ENCODE results near the gene PTPN7. TPM values are rescaled to one million over a fixed set of nuclear protein-coding genes. Genes with fewer than 3 reads are reported as not detected.
"Not testable (repeated sequence)": the region's sequence is repeated elsewhere in the genome, so short reads cannot be mapped to it uniquely, and the experiment has no call there.

PTPN7 gene
- total RNA-seq, 2 donors from 2014 or later = 1.8 to 4.7 TPM

DNA sequence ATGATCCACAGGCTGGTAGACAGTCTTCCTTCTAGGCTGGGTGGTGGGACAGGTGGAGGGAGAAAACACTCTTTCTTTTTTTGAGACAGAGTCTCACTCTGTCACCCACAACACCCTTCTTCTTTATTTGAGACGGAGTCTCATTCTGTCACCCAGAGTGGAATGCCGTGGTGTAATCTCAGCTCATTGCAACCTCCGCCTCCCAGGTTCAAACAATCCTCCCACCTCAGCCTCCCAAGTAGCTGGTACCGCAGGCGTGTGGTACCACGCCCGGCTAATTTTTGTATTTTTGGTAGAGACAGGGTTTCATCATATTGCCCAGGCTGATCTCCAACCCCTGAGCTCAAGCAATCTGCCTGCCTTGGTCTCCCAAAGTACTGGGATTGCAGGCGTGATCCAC, 34.8 kb downstream of the PTPN7 start:
- intact Hi-C loops (cut with DNase I, micrococcal nuclease) = no loop called here
- ATAC-seq (no peak), DNase-seq (no peak)

DNA sequence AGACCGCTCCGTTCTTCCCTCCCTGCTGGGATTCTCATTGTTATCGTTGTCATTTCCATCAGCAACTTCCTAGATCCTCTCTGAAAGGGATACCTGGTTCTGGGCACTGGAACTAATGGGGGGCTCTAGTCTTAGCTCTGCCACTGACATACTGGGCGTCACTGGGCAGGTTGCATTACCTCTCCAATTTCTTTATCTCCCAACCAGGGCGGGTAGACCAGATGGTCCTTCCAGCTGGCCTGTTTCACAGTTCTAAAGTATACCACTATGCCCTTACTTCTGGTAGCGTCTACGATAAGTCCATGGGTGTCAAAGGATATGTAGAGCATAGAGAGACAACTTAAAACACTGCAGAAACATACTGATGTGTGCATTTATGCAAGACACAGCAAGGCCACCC, 36.3 kb downstream of the PTPN7 start:
- DNase-seq (no peak), ATAC-seq (no peak)
- intact Hi-C loops (cut with DNase I, micrococcal nuclease) = no loop called here

DNA sequence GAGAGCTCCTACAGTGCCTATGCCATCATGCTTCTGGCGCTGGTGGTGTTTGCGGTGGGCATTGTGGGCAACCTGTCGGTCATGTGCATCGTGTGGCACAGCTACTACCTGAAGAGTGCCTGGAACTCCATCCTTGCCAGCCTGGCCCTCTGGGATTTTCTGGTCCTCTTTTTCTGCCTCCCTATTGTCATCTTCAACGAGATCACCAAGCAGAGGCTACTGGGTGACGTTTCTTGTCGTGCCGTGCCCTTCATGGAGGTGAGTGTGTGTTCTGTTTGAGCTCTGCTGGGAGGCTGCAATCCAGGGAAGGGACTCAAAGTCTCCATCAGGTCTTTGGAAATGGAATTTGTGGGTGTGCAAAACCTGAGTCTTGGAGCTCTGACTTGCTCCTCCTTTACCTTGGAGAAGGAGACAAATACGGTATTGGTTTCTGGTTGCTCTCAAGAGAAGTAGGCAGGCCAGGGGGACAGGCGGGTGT, 37.0 kb downstream of the PTPN7 start:
- intact Hi-C loops (cut with DNase I, micrococcal nuclease) = no loop called here
- ATAC-seq = no peak

DNA sequence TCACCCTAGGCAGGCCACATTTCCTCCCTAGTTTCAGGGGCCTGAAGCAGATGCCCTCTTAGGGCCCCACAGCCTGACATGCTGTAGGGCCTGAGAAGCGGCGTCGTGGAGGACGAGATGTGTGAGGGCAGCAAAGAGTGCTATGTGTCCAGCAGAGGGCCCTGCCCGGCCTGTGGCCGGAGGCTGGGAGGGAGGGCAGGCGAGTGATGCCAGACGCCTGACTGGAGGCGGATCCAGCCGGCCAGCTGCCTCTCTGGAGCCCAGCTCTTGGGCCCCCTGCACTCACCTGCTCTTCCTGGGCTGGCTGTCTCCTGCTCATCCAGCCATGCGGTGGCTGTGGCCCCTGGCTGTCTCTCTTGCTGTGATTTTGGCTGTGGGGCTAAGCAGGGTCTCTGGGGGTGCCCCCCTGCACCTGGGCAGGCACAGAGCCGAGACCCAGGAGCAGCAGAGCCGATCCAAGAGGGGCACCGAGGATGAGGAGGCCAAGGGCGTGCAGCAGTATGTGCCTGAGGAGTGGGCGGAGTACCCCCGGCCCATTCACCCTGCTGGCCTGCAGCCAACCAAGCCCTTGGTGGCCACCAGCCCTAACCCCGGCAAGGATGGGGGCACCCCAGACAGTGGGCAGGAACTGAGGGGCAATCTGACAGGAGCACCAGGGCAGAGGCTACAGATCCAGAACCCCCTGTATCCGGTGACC, 37.6 kb downstream of the PTPN7 start, which contains the start of gene GPR37L1:
Gene GPR37L1, plus strand, starts transcription at position 279 of the 697 bp plus-strand sequence. Its CDS starts 47 bp downstream, at position 326.
- intact Hi-C loops (cut with DNase I, micrococcal nuclease) = no loop called here
- DNase-seq (no peak), ATAC-seq (no peak)

More for the DNA sequence above, 37.0 kb downstream of the PTPN7 start:
- DNase-seq = no peak

DNA sequence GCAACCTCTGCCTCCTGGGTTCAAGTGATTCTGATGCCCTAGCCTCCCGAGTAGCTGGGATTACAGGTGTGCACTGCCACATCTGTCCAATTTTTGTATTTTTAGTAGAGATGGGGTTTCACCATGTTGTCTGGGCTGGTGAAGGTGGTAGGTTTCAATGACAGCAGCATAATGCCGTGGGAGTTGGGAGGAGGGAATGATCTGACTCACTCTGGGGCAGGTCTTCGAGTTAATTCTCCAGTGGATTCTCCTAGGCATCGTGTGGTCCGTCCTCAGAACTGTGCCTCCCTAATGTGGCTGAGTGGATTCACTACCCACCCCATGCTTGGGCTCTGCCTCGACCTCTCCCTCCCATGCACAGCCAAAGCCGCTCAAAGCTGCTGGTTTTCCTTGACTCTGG, 39.4 kb downstream of the PTPN7 start:
- ATAC-seq (no peak), DNase-seq (no peak)
- intact Hi-C loops (cut with DNase I, micrococcal nuclease) = no loop called here

DNA sequence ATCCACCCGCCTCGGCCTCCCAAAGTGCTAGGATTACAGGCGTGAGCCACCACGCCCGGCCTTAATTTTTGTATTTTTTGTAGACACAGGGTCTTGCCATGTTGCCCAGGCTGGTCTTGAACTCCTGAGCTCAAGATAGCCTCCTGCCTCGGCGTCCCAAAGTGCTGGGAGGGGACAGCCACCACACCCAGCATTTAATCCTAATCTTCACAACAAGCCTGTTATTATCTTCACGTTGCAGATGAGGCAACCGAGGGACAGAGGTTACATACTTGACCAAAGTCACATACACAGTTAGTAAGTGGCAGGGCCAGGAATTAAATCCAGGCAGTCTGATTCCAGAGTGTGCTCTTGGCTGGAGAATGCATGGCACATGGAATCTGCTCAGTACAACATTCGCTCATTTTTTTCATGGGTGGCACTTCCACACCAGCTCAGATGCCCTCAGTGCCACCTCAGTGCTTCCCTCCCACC, 42.5 kb downstream of the PTPN7 start:
- intact Hi-C loops (cut with DNase I, micrococcal nuclease) = loop anchor here in 1 of 2 donors (5.0 kb wide), 1 partner anchor 106 kb away; the partner anchor contains the start of gene ELF3
- ATAC-seq (peak; percentile 52), DNase-seq (peak in 1 of 2 donors; percentile 37)

DNA sequence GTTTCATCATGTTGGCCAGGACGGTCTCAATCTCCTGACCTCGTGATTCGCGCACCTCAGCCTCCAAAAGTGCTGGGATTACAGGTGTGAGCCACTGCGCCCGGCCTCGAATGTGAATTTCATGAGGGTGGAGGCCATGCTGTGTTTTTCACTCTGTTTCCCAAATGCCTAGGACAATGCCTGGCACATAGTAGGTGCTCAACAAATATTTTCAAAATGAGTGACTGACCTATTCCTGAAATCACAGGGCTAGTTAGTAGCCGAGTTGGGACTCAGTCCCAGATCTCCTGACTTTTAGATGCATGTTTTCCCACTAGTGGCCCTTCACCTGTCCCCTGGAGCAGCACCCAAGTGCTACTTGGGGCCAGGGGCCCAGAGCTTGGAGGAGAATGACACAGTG, 44.1 kb downstream of the PTPN7 start:
- ATAC-seq (no peak), DNase-seq (no peak)
- intact Hi-C loops (cut with DNase I, micrococcal nuclease) = loop anchor here in 1 of 2 donors (5.0 kb wide), 1 partner anchor 104 kb away; the partner anchor contains the start of gene ELF3

DNA sequence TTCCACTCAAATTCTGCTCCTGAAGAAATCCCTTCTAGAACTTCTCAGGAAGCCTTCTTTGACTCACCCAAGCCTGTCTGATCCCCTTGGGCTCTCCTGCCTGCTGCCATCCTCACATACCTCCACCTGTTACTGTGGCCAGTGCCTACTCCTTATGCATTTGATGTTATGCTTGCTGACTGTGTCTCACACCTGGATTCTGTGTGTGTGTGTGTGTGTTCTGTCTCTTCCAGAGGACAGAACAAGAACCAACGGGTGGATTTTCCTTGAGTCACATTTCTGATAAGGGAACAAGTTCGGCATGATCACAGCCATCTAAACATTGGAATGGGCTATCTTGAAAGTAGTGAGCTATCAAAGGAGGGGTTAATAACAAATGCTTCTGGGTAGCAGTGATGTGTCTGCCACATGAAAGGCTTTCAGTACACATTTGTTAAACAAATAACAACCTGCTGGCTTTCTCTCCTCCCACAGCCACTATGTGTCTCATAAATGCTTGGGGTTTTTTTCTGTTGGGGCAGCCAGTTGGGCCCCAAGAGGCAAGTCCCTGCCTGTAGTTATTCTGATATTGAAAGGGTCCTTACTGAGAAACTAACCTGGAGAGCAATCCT, 46.6 kb downstream of the PTPN7 start:
- DNase-seq (no peak), ATAC-seq (peak; percentile 13)
- intact Hi-C loops (cut with DNase I, micrococcal nuclease) = no loop called here

DNA sequence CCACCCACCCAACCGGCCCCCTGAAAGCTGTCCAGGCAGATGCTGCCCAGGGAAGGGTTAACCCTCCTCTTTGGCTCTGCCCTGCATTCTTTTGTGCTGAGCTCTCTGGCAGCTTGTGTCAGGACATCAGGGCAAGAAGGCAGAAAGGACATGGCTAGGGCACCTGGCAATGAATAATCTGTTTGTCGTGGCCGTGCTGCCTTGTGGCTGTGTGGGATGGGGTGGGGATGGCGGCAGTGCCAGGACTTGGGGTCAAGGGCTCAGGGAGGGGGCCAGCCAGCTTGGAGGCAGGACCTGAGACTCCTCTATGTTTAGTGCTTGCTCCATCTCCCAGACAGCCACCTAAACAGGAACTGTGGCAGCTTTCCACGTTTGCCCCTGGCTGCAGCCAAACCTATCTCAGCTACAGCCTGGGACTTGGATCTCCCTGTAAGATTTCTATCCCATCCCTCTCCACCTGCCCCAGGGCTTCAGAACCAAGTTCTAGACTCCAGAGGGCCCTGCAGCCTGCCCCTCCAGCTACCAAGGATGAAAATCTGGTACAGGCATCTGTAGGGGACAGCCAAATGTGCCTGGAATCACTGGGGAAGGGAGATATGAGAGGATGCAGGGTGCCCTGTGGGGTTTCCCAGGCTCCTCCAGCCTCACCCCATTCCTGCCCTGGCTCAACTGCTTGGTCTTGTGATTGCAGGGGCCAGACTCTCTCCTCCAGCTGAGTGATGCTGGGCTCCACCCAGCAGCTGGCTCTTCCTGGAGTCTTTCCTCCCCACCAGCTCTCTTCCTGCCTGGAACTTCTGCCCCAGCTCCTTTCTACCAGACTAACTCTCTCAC, 47.3 kb downstream of the PTPN7 start:
- peak; percentile 57 for ATAC-seq
- intact Hi-C loops (cut with DNase I, micrococcal nuclease) = no loop called here
- peak; percentile 49 to 72 for DNase-seq

DNA sequence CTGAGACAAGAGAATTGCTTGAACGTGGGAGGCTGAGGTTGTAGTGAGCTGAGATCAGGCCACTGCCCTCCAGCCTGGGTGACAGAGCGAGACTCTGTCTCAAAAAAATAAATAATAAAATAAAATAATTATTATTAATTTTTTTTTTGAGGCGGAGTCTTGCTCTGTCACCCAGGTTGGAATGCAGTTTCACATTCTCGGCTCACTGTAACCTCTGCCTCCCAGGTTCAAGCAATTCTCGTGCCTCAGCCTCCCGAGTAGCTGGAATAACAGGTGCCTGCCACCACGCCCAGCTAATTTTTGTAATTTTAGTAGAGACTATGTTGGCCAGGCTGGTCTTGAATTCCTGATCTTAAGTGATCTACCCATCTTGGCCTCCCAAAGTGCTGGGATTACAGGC, 48.8 kb downstream of the PTPN7 start:
- ATAC-seq; intact Hi-C loops (cut with DNase I, micrococcal nuclease); DNase-seq: not testable (repeated sequence)

DNA sequence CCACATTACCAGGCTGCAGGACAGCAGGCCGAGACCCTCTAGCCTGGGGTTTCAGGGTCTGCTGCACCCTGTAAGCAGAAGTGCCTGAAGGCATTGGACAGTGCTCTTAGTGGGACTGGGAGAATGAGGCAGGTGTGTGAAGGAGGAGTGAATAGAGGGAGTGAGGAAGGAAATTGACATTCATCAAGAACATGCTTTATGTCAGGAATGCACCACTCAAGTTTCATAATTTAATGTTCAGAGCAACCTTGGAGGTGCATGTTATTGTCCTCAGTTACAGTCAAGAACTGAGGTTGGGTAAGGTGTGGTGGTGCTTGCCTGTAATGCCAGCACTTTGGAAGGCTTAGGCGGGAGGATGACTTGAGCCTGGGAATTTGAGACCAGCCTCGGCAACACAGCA, 49.4 kb downstream of the PTPN7 start:
- intact Hi-C loops (cut with DNase I, micrococcal nuclease) = no loop called here
- ATAC-seq = no peak
- DNase-seq = no peak

DNA sequence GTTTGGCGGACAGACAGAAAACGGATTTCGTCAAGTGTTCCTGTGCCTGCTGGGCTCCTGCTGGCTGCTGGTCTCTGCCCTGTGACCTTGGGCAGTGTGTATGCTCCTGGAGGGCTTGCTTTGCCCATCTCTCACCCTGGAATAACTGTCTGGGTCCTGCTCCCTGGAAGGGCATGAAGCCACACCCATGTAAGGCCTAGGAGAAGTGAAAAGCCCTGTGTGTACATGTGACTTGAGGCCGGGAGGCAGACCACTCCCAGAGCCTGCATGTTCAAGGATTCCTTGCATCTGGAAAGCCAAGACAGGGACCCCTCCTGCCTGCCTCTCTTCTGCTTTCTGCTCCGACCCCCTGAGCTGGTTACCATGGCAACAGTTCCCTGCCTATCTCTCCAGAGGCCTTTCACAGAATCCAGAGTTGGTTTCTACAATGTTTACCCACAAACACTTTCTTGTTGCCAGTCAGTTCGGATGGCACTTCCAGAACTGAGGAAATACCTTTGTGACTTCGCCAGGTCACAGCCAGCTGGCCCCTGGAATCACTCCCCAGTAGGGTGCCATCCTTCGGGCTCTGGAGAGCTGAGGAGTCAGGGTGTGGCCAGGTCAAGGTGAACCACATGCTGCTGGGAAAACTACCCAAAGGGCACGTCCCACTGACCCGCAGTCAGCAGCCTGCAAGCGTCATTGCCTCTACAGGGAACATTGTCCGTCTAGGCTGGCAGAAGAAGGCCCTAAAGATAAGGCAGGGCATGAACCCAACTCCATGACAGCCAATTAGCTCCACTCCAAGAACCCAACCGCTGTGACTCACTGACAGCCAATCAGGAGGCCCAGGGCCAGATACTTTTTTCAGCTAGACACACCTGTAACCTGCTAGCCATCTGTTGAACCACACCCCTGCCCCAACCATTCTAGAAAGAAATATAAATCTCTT, 52.3 kb downstream of the PTPN7 start:
- ATAC-seq (peak; percentile 64), DNase-seq (peak; percentile 78 to 95)
- intact Hi-C loops (cut with DNase I, micrococcal nuclease) = no loop called here

DNA sequence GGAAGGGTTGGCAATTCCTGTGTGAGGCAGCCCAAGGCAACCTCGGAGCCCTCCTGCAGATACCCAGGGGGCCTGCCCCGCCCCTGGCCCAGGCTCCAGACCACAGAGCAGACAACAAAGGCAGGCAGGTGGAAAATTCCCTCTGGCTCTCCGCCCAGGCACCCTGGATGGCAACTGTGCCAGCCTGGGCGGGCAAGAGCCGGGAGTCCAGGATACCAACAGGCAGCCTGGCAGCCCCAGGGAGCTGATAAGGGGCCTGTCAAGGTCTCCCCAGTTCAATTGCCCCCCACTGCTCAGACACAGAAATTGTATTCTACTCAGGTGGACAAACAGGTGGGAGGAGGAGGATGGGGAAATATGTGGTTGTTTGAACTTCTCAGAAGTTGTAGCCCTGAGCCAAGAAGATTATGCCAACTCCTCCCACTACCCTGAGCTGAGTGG, 53.1 kb downstream of the PTPN7 start:
- DNase-seq = peak; percentile 79 to 81
- peak; percentile 37 for ATAC-seq
- intact Hi-C loops (cut with DNase I, micrococcal nuclease) = no loop called here

DNA sequence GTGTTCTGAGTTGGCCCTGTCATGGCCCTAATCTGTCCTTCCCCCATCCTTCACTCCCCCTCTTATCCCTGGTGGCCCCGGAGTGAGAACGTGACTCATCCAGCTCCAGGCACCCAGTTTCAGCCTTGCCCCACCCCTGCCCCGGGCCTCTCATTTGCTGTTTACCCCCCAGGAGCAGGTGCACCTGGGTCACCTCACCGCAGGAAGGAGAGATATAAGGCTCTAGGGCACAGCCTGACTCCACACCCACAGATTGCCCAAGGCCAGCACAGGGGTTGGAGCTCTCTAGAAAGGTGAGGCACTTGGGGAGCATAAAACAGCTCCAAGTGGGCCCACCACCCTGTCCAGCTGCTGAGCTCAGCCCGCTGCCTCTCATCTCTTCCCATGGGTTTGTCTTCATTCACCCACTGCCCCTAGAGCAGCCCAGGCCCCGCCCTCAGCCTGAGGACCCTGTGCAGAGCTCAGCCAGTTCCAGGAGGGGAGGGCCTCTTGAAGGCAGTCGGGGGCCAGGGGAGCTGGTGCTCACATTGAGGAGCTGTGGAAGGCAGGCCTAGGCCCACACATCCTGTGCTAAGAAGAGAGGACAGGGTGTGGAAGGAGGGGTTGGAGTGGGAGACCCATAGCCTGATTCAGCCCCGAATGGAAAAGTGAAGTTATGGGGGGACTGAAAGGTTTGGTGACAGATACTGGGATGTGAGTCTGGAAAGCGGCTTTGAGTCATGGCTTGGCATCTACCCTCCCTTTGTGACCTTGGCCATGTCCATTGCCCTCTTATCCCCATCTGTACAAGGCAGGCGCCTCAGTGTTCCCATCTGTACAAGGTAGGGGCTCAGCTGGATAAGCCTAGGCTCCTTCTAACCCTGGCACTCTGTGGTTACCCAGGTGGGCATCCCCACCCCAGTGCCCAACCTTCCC, 53.8 kb downstream of the PTPN7 start:
- DNase-seq (peak; percentile 85 to 95), ATAC-seq (peak; percentile 62)
- intact Hi-C loops (cut with DNase I, micrococcal nuclease) = no loop called here

DNA sequence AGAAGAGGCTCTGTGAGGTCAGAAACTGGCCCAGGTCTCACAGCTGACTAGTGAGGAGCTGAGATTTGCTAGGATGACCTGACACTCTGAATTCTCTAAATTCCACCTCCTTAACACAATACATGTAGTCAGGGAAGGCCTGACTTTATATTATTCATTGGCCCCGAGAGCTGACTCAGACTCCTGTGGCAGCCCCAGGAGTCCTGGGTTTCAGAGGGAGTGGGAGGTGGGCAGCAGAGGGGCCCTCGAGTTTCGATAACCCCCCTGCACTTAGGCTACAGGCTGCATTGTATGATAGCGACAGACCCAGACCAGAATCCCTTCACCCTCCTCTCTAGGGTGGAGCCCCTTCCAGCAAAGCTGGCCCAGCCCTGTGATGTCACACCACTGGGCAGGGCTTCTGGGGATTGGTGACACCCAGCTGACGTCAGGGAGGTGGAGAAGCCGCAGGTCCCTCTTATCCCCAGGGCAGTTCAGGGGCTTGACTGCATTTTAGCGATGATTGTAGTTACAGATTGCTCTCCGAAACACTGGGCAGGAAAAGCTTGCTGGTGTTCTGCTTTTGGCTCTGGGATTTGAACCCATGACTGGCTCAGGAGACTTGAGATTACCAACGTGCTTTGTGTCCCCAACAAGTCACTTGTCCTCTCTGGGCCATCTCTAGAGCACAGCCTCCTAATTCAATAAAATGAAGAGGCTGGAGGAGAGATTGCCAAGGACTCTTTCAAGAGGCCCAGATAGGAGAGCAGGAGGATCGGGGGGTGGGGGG, 54.6 kb downstream of the PTPN7 start:
- DNase-seq (peak; percentile 91 to 94), ATAC-seq (peak; percentile 64)
- intact Hi-C loops (cut with DNase I, micrococcal nuclease) = no loop called here

DNA sequence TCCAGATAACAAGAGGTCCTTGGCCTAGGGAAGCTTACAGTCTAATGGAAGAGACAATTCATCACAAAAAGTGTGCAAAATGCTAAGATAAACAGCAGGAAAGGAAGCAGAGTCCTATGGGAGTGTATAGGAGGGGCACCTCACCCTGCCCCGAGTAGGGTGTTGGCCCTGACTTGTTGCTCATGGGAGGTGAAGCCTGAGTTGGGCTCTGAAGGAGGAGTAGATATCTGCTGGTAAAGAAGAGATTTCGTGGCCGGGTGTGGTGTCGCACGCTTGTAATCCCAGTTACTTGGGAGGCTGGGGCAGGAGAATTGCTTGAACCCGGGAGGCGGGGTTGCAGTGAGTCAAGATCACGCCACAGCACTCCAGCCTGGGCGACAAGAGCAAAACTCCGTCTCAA, 56.3 kb downstream of the PTPN7 start:
- ATAC-seq (no peak), DNase-seq (peak; percentile 48 to 51)
- intact Hi-C loops (cut with DNase I, micrococcal nuclease) = no loop called here

Data from left colon (tissue), 2 donors.